Activated B cell treated with CpG ODN at 0.5 μM for 24 hours (primary cell): Measurements from ENCODE around the gene HRH4. TPM values are rescaled to one million over a fixed set of nuclear protein-coding genes. Genes with fewer than 3 reads are reported as not detected.

Experiments used
- ATAC-seq: fragments of 200-7000 bp; cut with Tn5 transposase; one replicate; pipeline ENCODE4 v1.10.0; 2021; ENCODE audit warnings: low read depth, mild to moderate bottlenecking, moderate library complexity
- CTCF ChIA-PET: fragments of 350-600 bp; sonication (Branson Sonifier 250); formaldehyde crosslinking; loops from one replicate; lab custom pipeline; 2021; ENCODE audit warnings: antibody characterized with exemption; lab: Charles Lee
- POLR2A ChIA-PET: fragments of 350-600 bp; sonication (Branson Sonifier 250); formaldehyde crosslinking; loops from one replicate; lab custom pipeline; 2021; ENCODE audit warnings: antibody characterized with exemption; lab: Charles Lee
- DNase-seq: peaks from one replicate; pipeline ENCODE4 v3.0.0; 2022
- H3K27ac Mint-ChIP-seq: one replicate; pipeline ENCODE4 v1.8.0; 2020; ENCODE audit warnings: mixed read lengths
- H3K27me3 Mint-ChIP-seq: one replicate; pipeline ENCODE4 v1.8.0; 2021; ENCODE audit warnings: mixed read lengths
- H3K36me3 Mint-ChIP-seq: one replicate; pipeline ENCODE4 v1.8.0; 2021; ENCODE audit warnings: low read depth, mixed read lengths
- H3K4me1 Mint-ChIP-seq: one replicate; pipeline ENCODE4 v1.8.0; 2021; ENCODE audit warnings: mixed read lengths
- H3K4me3 Mint-ChIP-seq: one replicate; pipeline ENCODE4 v1.8.0; 2020; ENCODE audit warnings: mild to moderate bottlenecking, mixed read lengths
- H3K9me3 Mint-ChIP-seq: one replicate; pipeline ENCODE4 v1.8.0; 2020; ENCODE audit warnings: mixed read lengths
- CTCF ChIP-seq: fragments of 200-600 bp; IDR thresholded peaks from one replicate; pipeline ENCODE4 v1.8.0; 2022; ENCODE audit warnings: antibody characterized with exemption, mild to moderate bottlenecking
- intact Hi-C: fragments of 100-400 bp; cut with micrococcal nuclease; formaldehyde crosslinking; loops from one replicate; pipeline ENCODE4 v1.15.1; 2024
- total RNA-seq: library from RNA; stranded (reverse); gene quantifications from 2 replicates; pipeline ENCODE4 v1.2.3, GENCODE V29; 2022

Gene HRH4
- total RNA-seq, 1 donor from 2014 or later: not detected

- POLR2A ChIA-PET: no interaction called here
- no peak overlapping the region for H3K4me3 Mint-ChIP-seq
- no peak for ATAC-seq
- no peak for DNase-seq
- CTCF ChIA-PET: no interaction called here
- peaks cover 10% of the 10 kb centered on the region for H3K4me1 Mint-ChIP-seq
- no peaks in the 10 kb centered on the region for H3K9me3 Mint-ChIP-seq
- H3K27ac Mint-ChIP-seq: no peak overlapping the region
- intact Hi-C loops: no loop called here
- H3K36me3 Mint-ChIP-seq: peaks cover 75% of the 10 kb centered on the region
- H3K27me3 Mint-ChIP-seq: no peaks in the 10 kb centered on the region
- TF ChIP-seq CTCF: no peak
Observed at GRCh38 chr18:24446453-24446852, 14.0 kb upstream of the HRH4 start.

GRCh38 chr18:24446953-24447538 is 13.4 kb upstream of the HRH4 start:
- Mint-ChIP-seq H3K27me3 (no peaks in the 10 kb centered on the region), H3K4me1 (peaks cover 10% of the 10 kb centered on the region), H3K4me3 (no peak overlapping the region), H3K36me3 (peaks cover 75% of the 10 kb centered on the region), H3K9me3 (no peaks in the 10 kb centered on the region), H3K27ac (no peak overlapping the region)
- TF ChIP-seq CTCF: no peak
- DNase-seq: no peak
- CTCF ChIA-PET: no interaction called here
- POLR2A ChIA-PET: no interaction called here
- no peak for ATAC-seq
- intact Hi-C loops: no loop called here

- no peaks in the 10 kb centered on the region for H3K27me3 Mint-ChIP-seq
- DNase-seq (no peak), ATAC-seq (no peak)
- no peak for TF ChIP-seq CTCF
- peaks cover 10% of the 10 kb centered on the region for H3K4me1 Mint-ChIP-seq
- ChIA-PET CTCF (no interaction called here), POLR2A (no interaction called here)
- intact Hi-C loops: no loop called here
- no peak overlapping the region for H3K27ac Mint-ChIP-seq
- peaks cover 75% of the 10 kb centered on the region for H3K36me3 Mint-ChIP-seq
- no peaks in the 10 kb centered on the region for H3K9me3 Mint-ChIP-seq
- no peak overlapping the region for H3K4me3 Mint-ChIP-seq
Observed at GRCh38 chr18:24447961-24448360, 12.5 kb upstream of the HRH4 start.

- ChIA-PET POLR2A (no interaction called here), CTCF (no interaction called here)
- Mint-ChIP-seq H3K4me1 (no peaks in the 10 kb centered on the region), H3K27me3 (no peaks in the 10 kb centered on the region), H3K27ac (no peak overlapping the region), H3K9me3 (no peaks in the 10 kb centered on the region), H3K36me3 (peaks cover 6% of the 10 kb centered on the region), H3K4me3 (no peak overlapping the region)
- TF ChIP-seq CTCF: no peak
- intact Hi-C loops: no loop called here
- ATAC-seq: no peak
- no peak for DNase-seq
Observed at GRCh38 chr18:24456549-24456948, 3.9 kb upstream of the HRH4 start.

GRCh38 chr18:24459772-24460171 is 665 bp upstream of the HRH4 start:
- TF ChIP-seq CTCF: no peak
- H3K27ac Mint-ChIP-seq: no peak overlapping the region
- CTCF ChIA-PET: no interaction called here
- no peaks in the 10 kb centered on the region for H3K4me1 Mint-ChIP-seq
- ATAC-seq: no peak
- H3K27me3 Mint-ChIP-seq: no peaks in the 10 kb centered on the region
- H3K4me3 Mint-ChIP-seq: no peak overlapping the region
- POLR2A ChIA-PET: interaction anchor here (0.6 kb wide), 1 partner anchor 104 kb away, joined by 4 read pairs; no protein-coding TSS in a partner anchor
- intact Hi-C loops: no loop called here
- DNase-seq: no peak
- no peaks in the 10 kb centered on the region for H3K36me3 Mint-ChIP-seq
- no peaks in the 10 kb centered on the region for H3K9me3 Mint-ChIP-seq
